Activated CD4-positive, alpha-beta T cell treated with anti-CD3 and anti-CD28 coated beads, Interleukin-2, amount 10 ng/mL, durations not matched to agents 7 days and 5 days (primary cell): Measurements from ENCODE around the gene SLC19A1. TPM values are rescaled to one million over a fixed set of nuclear protein-coding genes. Genes with fewer than 3 reads are reported as not detected.
A peak's percentile ranks its signal among the peaks of the same experiment; 100 is the strongest.
"Not testable (repeated sequence)": the region's sequence is repeated elsewhere in the genome, so short reads cannot be mapped to it uniquely, and the experiment has no call there.

Experiments
- CTCF ChIA-PET: fragments of 350-600 bp; sonication (Branson Sonifier 250); formaldehyde crosslinking; loops from one replicate; lab custom pipeline; 2021; ENCODE audit warnings: antibody characterized with exemption; lab: Charles Lee
- POLR2A ChIA-PET: fragments of 350-600 bp; sonication (Branson Sonifier 250); formaldehyde crosslinking; loops from one replicate; lab custom pipeline; 2021; ENCODE audit warnings: antibody characterized with exemption; lab: Charles Lee
- DNase-seq: peaks from one replicate; pipeline ENCODE4 v3.0.0-alpha.2; 2020
- H3K27ac Mint-ChIP-seq: one replicate; pipeline ENCODE4 v1.8.0; 2021; ENCODE audit warnings: mild to moderate bottlenecking, moderate library complexity, mixed read lengths
- H3K27me3 Mint-ChIP-seq: one replicate; pipeline ENCODE4 v1.8.0; 2021; ENCODE audit warnings: mixed read lengths
- H3K36me3 Mint-ChIP-seq: one replicate; pipeline ENCODE4 v1.8.0; 2021; ENCODE audit warnings: low read depth, mixed read lengths
- H3K4me1 Mint-ChIP-seq: one replicate; pipeline ENCODE4 v1.8.0; 2021; ENCODE audit warnings: mixed read lengths
- H3K4me3 Mint-ChIP-seq: one replicate; pipeline ENCODE4 v1.8.0; 2021; ENCODE audit warnings: mild to moderate bottlenecking, moderate library complexity, mixed read lengths
- H3K9me3 Mint-ChIP-seq: one replicate; pipeline ENCODE4 v1.8.0; 2021; ENCODE audit warnings: mixed read lengths
- total RNA-seq, 2 experiments: library from RNA; stranded (reverse); gene quantifications; one replicate each; pipeline ENCODE4 v1.2.3, GENCODE V29; 2021

The SLC19A1 gene
- total RNA-seq, 2 experiments from 2014 or later: 43.8 to 46.8 TPM

DNA sequence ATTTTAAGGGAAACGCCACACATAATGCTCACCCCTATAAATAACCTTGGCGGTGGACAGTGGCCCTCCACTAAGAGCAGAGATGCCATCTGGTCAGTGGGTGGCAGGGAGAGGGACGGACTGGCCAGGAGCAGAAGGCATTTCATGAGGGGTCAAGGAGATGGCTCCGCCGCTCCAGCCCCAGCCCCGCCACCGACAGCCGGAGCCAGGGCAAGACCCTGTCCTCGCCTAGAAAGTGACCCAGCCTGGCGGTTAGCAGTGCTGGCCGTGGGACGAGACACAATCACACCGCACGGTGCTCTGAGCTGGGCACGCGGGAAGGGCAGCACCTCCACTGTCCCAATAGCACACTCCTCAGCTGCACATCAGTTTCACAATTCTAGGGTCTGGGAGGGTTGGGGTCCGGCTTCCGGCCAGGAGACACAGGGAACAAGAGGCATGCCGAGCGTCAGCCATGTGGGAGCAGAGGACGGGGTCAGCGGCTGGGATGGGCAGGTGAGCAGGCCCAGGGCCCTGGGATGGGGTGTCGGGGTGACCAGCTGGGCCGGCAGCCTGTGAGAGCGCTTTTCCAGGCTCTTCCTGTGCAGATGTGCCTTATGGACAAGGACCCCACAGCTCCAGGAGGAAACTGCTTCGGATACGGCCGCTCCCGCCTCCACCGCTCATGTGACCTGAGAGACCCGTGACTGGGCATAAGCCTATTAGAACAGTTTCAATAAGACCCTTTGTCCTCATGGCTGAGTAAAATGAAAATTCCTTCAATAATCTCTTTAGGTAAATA lies 5.7 kb downstream of the SLC19A1 start:
- Mint-ChIP-seq H3K4me3 (no peak overlapping the region), H3K9me3 (no peaks in the 10 kb centered on the region), H3K27me3 (no peaks in the 10 kb centered on the region), H3K4me1 (peaks cover 37% of the 10 kb centered on the region), H3K36me3 (peaks cover 21% of the 10 kb centered on the region), H3K27ac (peak overlapping the region; percentile 31)
- CTCF ChIA-PET: no interaction called here
- POLR2A ChIA-PET: no interaction called here
- DNase-seq: no peak

DNA sequence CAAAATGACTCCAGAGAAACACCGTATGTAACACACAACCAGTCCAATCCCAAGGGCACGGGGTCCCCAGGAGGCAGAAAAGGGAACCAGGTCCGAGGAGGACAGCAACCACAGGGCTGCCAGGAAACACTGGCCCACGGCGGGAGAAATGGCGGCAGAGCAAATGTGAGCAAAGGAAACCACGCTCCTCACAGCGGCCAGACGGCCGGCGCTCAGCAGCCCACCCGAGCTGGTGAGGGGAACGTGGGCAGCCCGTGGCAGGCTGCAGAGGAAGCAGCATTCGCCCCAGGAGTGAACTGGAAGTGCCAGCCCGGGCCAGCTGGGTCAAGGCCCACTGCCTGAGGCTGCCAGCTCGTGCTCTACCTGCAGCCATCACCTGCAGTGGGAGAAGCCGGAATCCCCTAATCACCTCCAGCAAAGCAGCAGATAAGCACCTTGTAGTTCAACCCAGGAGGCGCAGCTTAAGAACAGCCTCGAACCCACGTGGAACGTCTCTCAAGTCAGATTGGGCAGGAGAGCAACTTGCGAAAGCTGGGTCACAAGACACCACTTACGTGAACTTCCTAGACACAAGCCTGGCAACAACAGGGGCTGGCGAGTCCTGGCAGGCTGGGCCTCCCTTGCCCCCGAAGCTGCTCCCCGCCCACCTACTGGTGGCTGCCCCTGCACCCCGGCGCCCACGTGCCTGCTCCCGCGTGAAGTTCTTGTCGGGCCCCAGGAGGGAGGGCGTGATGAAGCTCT lies 6.7 kb downstream of the SLC19A1 start:
- ChIA-PET CTCF (no interaction called here), POLR2A (no interaction called here)
- H3K4me3 Mint-ChIP-seq: no peak overlapping the region
- H3K27ac Mint-ChIP-seq: no peak overlapping the region
- no peaks in the 10 kb centered on the region for H3K27me3 Mint-ChIP-seq
- peaks cover 26% of the 10 kb centered on the region for H3K36me3 Mint-ChIP-seq
- no peak for DNase-seq
- peaks cover 28% of the 10 kb centered on the region for H3K4me1 Mint-ChIP-seq
- H3K9me3 Mint-ChIP-seq: no peaks in the 10 kb centered on the region

DNA sequence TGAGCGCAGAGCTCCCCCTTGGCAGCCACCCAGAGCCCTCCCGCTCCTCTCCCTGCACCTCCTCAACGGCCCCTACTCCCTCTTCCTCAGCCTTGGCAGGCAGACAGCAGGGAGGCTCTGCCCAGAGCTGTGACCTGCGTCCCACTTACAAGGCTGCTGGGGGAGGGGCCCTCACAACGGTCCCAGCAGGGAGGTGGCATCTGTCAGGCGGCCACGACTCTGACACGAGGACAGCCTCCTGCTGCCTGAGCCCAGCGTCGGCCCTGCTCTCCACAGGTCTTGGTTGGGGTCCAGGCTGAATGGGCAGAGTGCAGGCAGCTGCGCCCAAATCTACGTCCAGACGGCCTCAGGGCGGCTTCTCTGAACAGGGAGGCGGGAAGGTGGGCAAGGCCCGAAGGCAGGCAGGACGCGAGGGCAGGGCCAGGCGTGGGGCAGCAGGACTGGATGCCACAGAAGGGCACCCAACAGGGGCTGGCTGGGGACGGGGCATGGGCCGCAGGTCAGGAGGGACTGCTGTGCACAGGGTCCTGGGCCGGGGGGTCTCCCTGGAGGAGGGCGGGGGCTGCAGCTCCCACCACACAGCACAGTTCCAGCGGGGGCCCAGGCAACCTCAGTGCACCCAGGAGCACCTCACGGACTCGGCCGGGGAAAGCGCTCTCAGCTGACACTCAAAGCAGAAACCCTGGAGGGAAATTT lies 7.5 kb downstream of the SLC19A1 start:
- H3K27me3 Mint-ChIP-seq: no peaks in the 10 kb centered on the region
- peaks cover 24% of the 10 kb centered on the region for H3K36me3 Mint-ChIP-seq
- no peak for DNase-seq
- CTCF ChIA-PET: no interaction called here
- peak overlapping the region; percentile 25 for H3K27ac Mint-ChIP-seq
- POLR2A ChIA-PET: no interaction called here
- no peaks in the 10 kb centered on the region for H3K9me3 Mint-ChIP-seq
- no peak overlapping the region for H3K4me3 Mint-ChIP-seq
- peaks cover 21% of the 10 kb centered on the region for H3K4me1 Mint-ChIP-seq

DNA sequence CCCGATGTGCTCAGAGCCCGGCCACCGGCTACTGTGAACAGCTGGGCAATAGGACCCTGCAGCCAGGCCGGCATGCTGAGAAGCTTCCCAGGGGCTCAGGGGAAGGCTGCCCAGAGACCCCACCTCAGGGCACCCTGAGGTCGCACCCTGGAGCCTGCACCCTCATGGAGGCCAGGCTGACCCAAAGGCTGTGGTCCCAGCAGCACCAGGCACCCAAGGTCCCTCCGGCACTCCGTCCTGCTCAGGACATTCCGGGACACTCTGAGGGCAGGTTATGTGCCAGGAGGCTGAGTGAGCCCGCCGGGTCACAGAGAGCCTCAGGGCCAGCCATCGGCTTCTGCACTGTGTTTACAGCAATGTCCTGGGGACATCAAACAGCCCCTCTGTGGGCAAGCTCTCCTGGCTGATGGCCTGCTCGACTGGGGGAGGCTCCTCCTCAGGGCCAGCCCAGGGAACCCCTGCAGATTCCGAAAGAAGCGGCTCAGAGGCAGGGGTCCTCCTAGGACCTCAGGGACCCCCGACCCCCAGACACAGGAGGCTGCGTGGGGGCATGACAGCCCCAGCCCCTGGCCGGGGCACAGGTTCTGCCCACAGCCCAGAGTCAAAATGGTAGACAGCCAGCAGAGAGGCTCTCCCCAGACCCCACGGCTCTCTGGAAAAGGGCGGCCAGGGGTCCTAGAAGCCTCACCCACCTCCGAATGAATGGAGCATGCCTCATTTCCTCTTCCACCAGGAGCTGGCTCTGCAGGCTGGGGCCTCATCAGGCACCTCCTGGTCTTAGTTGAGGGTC lies 8.2 kb downstream of the SLC19A1 start:
- Mint-ChIP-seq H3K4me1 (peaks cover 21% of the 10 kb centered on the region), H3K4me3 (no peak overlapping the region), H3K36me3 (peaks cover 24% of the 10 kb centered on the region), H3K27me3 (no peaks in the 10 kb centered on the region), H3K27ac (peak overlapping the region; percentile 36), H3K9me3 (no peaks in the 10 kb centered on the region)
- ChIA-PET POLR2A (no interaction called here), CTCF (no interaction called here)
- DNase-seq: no peak

DNA sequence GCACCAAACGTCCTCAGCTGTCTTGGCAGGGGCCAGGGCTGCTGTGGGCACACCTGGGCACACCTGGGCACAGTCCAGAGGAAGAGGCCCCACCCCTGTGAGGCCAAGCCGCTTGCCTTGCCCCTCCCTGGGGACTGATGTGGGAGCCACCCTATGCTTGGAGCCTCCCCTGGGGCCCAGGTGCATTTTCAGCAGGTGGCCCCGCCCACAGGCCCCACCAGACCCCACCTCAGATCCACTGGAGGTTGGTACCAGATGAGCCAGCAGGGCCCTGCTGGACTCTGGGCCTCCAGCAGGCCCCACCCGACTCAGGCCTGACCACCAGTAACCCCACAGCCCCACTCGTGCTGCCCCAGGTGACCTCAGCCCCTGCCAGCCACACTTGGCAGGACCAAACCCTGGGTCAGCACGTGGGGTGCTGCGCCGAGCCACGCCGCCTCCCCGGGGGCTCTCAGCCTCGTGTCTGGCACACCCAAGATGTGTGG lies 8.8 kb downstream of the SLC19A1 start:
- Mint-ChIP-seq H3K9me3 (no peaks in the 10 kb centered on the region), H3K4me3 (no peak overlapping the region), H3K27me3 (no peaks in the 10 kb centered on the region), H3K36me3 (peaks cover 26% of the 10 kb centered on the region), H3K27ac (peak overlapping the region; percentile 90), H3K4me1 (peaks cover 21% of the 10 kb centered on the region)
- CTCF ChIA-PET: interaction anchor here (1.5 kb wide), 1 partner anchor 12 kb away, joined by 4 read pairs; no protein-coding TSS in a partner anchor
- no peak for DNase-seq
- POLR2A ChIA-PET: no interaction called here

DNA sequence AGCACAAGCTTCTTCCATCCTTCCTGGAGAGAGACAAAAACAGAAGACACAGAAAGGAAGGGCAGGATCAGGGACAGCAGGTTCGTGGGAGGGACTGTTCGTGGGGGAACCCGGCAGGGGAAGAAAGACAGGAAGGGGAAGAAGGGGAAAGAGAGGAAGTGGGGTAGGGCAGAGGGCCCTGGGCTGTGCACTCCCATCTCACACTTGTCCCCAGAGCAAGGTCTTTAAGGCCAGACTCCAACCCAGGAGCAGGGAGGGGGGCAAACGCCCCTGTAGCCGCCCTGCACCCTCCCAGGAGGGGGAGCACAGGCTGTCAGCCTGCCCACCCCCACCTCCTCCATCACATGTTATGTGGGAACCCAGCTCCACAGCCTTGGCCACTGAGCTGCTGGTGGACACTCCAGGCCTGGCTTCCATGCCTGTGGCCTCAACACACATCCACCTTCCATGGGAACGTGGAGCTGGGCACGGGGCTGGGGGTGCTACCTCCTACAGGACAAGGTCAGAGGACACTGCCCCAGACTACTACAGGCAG lies 9.3 kb downstream of the SLC19A1 start:
- Mint-ChIP-seq H3K4me1 (peaks cover 21% of the 10 kb centered on the region), H3K27me3 (no peaks in the 10 kb centered on the region), H3K4me3 (peak overlapping the region; percentile 6), H3K27ac (peak overlapping the region; percentile 90), H3K36me3 (peaks cover 29% of the 10 kb centered on the region), H3K9me3 (no peaks in the 10 kb centered on the region)
- no peak for DNase-seq
- ChIA-PET POLR2A (interaction anchor here (0.6 kb wide), 1 partner anchor 17 kb away, joined by 3 read pairs; no protein-coding TSS in a partner anchor), CTCF (interaction anchor here (1.1 to 1.5 kb wide), 2 partner anchors 11 to 45 kb away, joined by 3 to 4 read pairs; no protein-coding TSS in a partner anchor)

DNA sequence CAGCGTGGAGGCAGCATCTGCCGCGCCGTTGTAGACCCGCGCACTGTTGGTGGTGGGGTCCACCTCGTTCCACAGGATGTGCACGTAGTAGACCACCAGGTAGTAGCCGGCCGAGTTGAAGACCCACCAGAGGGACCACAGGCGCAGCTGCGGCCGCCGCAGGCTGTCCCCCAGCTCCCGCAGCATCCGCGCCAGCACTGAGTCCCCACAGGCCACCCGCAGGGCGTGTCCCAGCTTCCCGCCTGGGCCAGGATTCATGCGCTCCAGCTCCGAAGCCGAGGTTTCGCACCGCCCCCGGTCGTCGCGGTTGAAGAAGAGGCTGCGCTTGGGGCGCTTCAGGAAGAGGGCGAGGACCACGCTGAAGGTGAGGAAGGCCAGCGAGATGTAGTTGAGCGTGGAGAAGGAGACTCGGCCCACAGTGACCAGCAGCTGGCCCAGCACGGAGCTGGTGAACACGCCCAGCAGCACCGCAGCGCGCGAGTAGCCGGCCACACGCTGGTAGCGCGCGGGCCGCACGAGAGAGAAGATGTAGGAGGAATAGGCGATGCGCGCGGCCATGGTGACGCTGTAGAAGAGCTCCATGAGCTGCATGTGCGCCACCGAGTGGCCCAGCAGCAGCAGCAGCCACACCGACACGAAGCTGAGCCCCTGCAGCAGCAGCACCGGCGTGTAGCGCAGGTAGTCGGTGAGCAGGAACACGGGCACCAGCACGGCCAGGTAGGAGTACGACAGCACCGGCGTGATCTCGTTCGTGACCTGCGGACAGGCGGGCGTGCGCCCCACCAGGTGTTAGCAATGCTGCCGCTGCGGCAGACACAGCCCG lies 10.6 kb downstream of the SLC19A1 start:
- Mint-ChIP-seq H3K4me3 (no peak overlapping the region), H3K36me3 (peaks cover 36% of the 10 kb centered on the region), H3K9me3 (no peaks in the 10 kb centered on the region), H3K27ac (peak overlapping the region; percentile 9), H3K4me1 (peaks cover 21% of the 10 kb centered on the region), H3K27me3 (no peaks in the 10 kb centered on the region)
- POLR2A ChIA-PET: no interaction called here
- no peak for DNase-seq
- CTCF ChIA-PET: interaction anchor here (1.1 to 1.6 kb wide), 2 partner anchors 9 to 46 kb away, joined by 3 read pairs; no protein-coding TSS in a partner anchor

DNA sequence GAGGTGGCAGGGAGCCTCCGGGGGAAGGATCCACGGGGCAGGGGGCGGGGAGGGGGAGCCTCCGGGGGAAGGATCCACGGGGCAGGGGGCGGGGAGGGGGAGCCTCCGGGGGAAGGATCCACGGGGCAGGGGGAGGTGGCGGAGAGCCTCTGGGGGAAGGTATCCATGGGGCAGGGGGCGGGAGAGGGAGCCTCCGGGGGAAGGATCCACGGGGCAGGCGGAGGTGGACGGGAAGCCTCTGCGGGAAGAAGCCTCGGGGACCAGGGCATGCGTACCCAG lies 11.2 kb downstream of the SLC19A1 start:
- H3K4me3 Mint-ChIP-seq, DNase-seq, H3K27me3 Mint-ChIP-seq, H3K9me3 Mint-ChIP-seq, POLR2A ChIA-PET, H3K27ac Mint-ChIP-seq: not testable (repeated sequence)
- CTCF ChIA-PET: interaction anchor here (1.6 kb wide), 1 partner anchor 8 kb away, joined by 3 read pairs; no protein-coding TSS in a partner anchor
- H3K36me3 Mint-ChIP-seq: peaks cover 34% of the 10 kb centered on the region
- H3K4me1 Mint-ChIP-seq: peaks cover 19% of the 10 kb centered on the region

DNA sequence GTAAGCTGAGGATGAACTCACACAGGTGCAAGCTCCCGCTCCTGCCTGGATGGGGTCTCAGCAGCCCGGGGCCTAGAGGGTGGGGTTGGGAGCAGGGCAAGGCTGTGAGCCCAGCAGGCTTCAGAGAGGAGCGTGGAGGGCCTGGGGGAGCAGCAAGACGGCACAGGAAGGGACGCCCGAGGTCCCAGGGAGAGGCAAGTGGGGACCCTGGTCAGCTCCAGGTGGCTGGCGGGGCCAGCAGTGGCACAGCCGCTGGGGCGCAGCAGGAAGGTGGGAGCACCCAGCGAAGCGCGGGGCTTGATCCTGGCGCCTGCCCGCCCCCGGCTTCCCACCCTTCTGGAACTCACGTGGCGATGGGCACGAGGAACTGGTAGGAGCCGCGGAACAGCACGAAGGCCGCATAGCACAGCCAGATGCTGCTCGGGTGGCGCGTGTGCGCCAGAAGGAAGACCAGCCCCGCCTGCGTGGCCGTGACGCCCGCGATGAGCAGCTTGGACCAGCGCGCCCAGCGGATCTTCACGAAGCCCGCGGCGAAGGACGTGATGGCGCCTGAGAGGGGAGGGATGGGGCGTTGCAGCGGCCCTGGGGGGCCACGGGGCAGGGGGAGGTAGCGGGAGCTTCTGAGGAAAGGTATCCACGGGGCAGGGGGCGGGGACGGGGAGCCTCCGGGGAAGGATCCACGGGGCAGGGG lies 11.7 kb downstream of the SLC19A1 start:
- ChIA-PET CTCF (no interaction called here), POLR2A (no interaction called here)
- Mint-ChIP-seq H3K9me3 (no peaks in the 10 kb centered on the region), H3K36me3 (peaks cover 35% of the 10 kb centered on the region), H3K4me3 (no peak overlapping the region), H3K27me3 (no peaks in the 10 kb centered on the region), H3K27ac (no peak overlapping the region), H3K4me1 (peaks cover 16% of the 10 kb centered on the region)
- DNase-seq: no peak

DNA sequence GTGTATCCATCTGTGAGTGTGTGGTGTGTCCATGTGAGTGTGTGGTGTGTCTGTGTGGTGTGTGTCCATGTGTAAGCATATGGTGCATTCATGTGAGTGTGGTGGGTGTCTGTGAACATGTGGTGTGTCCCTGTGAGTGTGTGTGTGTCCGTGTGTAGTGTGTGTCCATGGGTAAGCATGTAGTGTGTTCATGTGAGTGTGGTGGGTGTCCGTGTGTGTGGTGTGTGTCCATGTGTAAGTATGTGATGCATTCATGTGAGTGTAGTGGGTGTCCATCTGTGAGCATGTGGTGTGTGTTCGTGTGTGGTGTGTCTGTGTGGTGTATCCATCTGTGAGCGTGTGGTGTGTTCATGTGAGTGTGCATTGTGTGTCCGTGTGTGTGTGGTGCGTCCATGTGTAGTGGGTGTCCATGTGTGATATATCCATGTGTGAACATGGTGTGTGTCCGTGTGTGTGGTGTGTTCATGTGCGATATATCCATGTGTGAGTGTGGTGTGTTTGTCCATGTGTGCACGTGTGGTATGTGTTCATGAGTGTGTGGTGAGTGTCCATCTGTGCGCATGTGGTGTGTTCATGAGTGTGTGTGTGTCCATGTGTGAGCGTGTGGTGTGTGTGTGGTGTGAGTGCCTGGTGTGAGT lies 12.3 kb downstream of the SLC19A1 start:
- no peaks in the 10 kb centered on the region for H3K9me3 Mint-ChIP-seq
- H3K4me3 Mint-ChIP-seq: no peak overlapping the region
- ChIA-PET CTCF (no interaction called here), POLR2A (no interaction called here)
- peaks cover 13% of the 10 kb centered on the region for H3K4me1 Mint-ChIP-seq
- no peaks in the 10 kb centered on the region for H3K27me3 Mint-ChIP-seq
- H3K36me3 Mint-ChIP-seq: peaks cover 39% of the 10 kb centered on the region
- no peak for DNase-seq
- H3K27ac Mint-ChIP-seq: no peak overlapping the region
